CD14-positive monocyte (primary cell): ENCODE data around the gene SMIM27. TPM values are rescaled to one million over a fixed set of nuclear protein-coding genes. Genes with fewer than 3 reads are reported as not detected.

ENCODE experiments used
- DNase-seq, 3 donors: peaks; one replicate each; pipeline ENCODE4 v3.0.0-alpha.2; 2011 to 2022
- H2AFZ ChIP-seq: 2 replicates; pipeline ENCODE4 v1.6.0; 2012; ENCODE audit warnings: mild to moderate bottlenecking, low read depth, low read length, inconsistent platforms; ENCODE audit not compliant: insufficient read depth, poor library complexity, severe bottlenecking
- H3K27ac ChIP-seq, 2 donors: 1 replicate in 1 of 2; 2 replicates in 1 of 2; pipeline ENCODE4 v1.5.1; 2012 to 2013; ENCODE audit warnings: low read length in 2 of 2, control low read depth in 1 of 2, inconsistent platforms in 1 of 2, low read depth in 1 of 2, mild to moderate bottlenecking in 1 of 2
- H3K27me3 ChIP-seq, 2 donors: one replicate each; pipeline versions ENCODE4 v1.6.0 to v1.6.1; 2011 to 2013; ENCODE audit warnings: low read length in 2 of 2; ENCODE audit not compliant: control insufficient read depth in 2 of 2, insufficient read depth in 2 of 2
- H3K36me3 ChIP-seq, 2 donors: replicated peaks in 1 of 2; 1 replicate in 1 of 2; 2 replicates in 1 of 2; pipeline versions ENCODE4 v1.5.1 to v1.6.1; 2012 to 2013; ENCODE audit warnings: low read length in 2 of 2, control low read depth in 1 of 2, inconsistent platforms in 1 of 2, mild to moderate bottlenecking in 1 of 2; ENCODE audit not compliant: insufficient read depth in 2 of 2, control insufficient read depth in 1 of 2
- H3K4me1 ChIP-seq, 2 donors: 1 replicate in 1 of 2; 2 replicates in 1 of 2; pipeline versions ENCODE4 v1.5.1 to v1.6.1; 2012 to 2013; ENCODE audit warnings: low read length in 2 of 2, control low read depth in 1 of 2, inconsistent platforms in 1 of 2, mild to moderate bottlenecking in 1 of 2, moderate library complexity in 1 of 2; ENCODE audit not compliant: insufficient read depth in 2 of 2, control insufficient read depth in 1 of 2
- H3K4me2 ChIP-seq: replicated peaks from 2 replicates; pipeline ENCODE3; 2012; ENCODE audit warnings: low read length, moderate library complexity, mild to moderate bottlenecking; ENCODE audit not compliant: poor library complexity, severe bottlenecking; ENCODE audit errors: extremely low read depth
- H3K4me3 ChIP-seq, 3 experiments: fragments of 200-600 bp in 1 of 3; sonication (generic) in 1 of 3; replicated peaks in 1 of 3; 1 replicate in 2 of 3; 2 replicates in 1 of 3; pipeline ENCODE4 v1.5.1; 2011 to 2013; ENCODE audit warnings: low read length in 3 of 3, mild to moderate bottlenecking in 3 of 3, control low read depth in 2 of 3, low read depth in 2 of 3, inconsistent platforms in 1 of 3, moderate library complexity in 1 of 3
- H3K79me2 ChIP-seq: 2 replicates; pipeline ENCODE4 v1.6.0; 2012; ENCODE audit warnings: mild to moderate bottlenecking, control low read depth, inconsistent platforms, low read length, moderate library complexity; ENCODE audit not compliant: insufficient read depth
- H3K9ac ChIP-seq: 2 replicates; pipeline ENCODE4 v1.6.0; 2017; ENCODE audit warnings: low read length, mild to moderate bottlenecking; ENCODE audit not compliant: insufficient read depth, poor library complexity, severe bottlenecking
- H3K9me3 ChIP-seq, 2 donors: replicated peaks in 1 of 2; 1 replicate in 1 of 2; 2 replicates in 1 of 2; pipeline versions ENCODE4 v1.5.1 to v1.6.1; 2012 to 2013; ENCODE audit warnings: low read length in 2 of 2, control low read depth in 1 of 2; ENCODE audit not compliant: control insufficient read depth in 1 of 2, insufficient read depth in 1 of 2
- H4K20me1 ChIP-seq: 2 replicates; pipeline ENCODE4 v1.6.0; 2012; ENCODE audit warnings: mild to moderate bottlenecking, low read length, control low read depth, moderate library complexity; ENCODE audit not compliant: insufficient read depth
- H3K27ac Mint-ChIP-seq, 7 donors: one replicate each; pipeline ENCODE4 v1.8.0; 2020; ENCODE audit warnings: mild to moderate bottlenecking in 7 of 7, mixed read lengths in 7 of 7, moderate library complexity in 6 of 7, inconsistent platforms in 2 of 7
- H3K27me3 Mint-ChIP-seq, 3 donors: one replicate each; pipeline ENCODE4 v1.8.0; 2021 to 2022; ENCODE audit warnings: low read depth in 3 of 3, mild to moderate bottlenecking in 3 of 3, mixed read lengths in 3 of 3, moderate library complexity in 3 of 3, inconsistent platforms in 1 of 3
- H3K36me3 Mint-ChIP-seq, 2 donors: one replicate each; pipeline ENCODE4 v1.8.0; 2020; ENCODE audit warnings: mixed read lengths in 2 of 2, inconsistent platforms in 1 of 2, mild to moderate bottlenecking in 1 of 2
- H3K4me1 Mint-ChIP-seq: one replicate; pipeline ENCODE4 v1.8.0; 2020; ENCODE audit warnings: mild to moderate bottlenecking, mixed read lengths
- H3K4me3 Mint-ChIP-seq, 2 donors: one replicate each; pipeline ENCODE4 v1.8.0; 2020; ENCODE audit warnings: mild to moderate bottlenecking in 2 of 2, mixed read lengths in 2 of 2, moderate library complexity in 1 of 2
- H3K9me3 Mint-ChIP-seq, 7 donors: one replicate each; pipeline ENCODE4 v1.8.0; 2020 to 2022; ENCODE audit warnings: mixed read lengths in 7 of 7, mild to moderate bottlenecking in 6 of 7, moderate library complexity in 6 of 7, inconsistent platforms in 2 of 7
- CTCF ChIP-seq: fragments of 200-600 bp; IDR thresholded peaks from one replicate; pipeline ENCODE4 v1.8.0; 2022; ENCODE audit warnings: antibody characterized with exemption, mild to moderate bottlenecking
- WGBS: methylation state at CpG from one replicate; pipeline ENCODE4 v1.1.5; 2013; ENCODE audit warnings: missing lambda C conversion rate; ENCODE audit not compliant: insufficient coverage; 5-methylcytosine and 5-hydroxymethylcytosine counted together
- intact Hi-C, 2 donors: fragments of 100-400 bp; cut with micrococcal nuclease; formaldehyde crosslinking; loops; one replicate each; pipeline versions ENCODE4 v1.15.0 to v1.15.1; 2023
- polyA plus RNA-seq, 3 donors: library from polyadenylated mRNA; depleted of rRNA in 1 of 3; unstranded in 2 of 3; stranded (reverse) in 1 of 3; fragments of 300-500 nt in 2 of 3; fragments of >200 nt in 1 of 3; fragmentation: Illumina TruSeq in 2 of 3; gene quantifications; 1 replicate in 2 of 3; 2 replicates in 1 of 3; pipeline ENCODE4 v1.2.3, GENCODE V29; 2012 to 2021

Gene SMIM27
- polyA plus RNA-seq, 3 donors, result 3.4 to 29.5 (median 27.9) TPM

- H3K36me3 Mint-ChIP-seq, result peaks cover 10 to 17% of the 10 kb centered on the region in 2 donors
- Histone ChIP-seq H3K27ac (peak overlapping the region; percentile 76 to 95), H3K27me3 (no peaks in the 10 kb centered on the region), H3K4me2 (peak overlapping the region; percentile 88), H3K4me3 (peak overlapping the region; percentile 81 to 98 (median 91)), H3K9me3 (no peaks in the 10 kb centered on the region), H3K36me3 (no peaks in the 10 kb centered on the region), H3K4me1 (peaks cover 20 to 29% of the 10 kb centered on the region in 2 donors), H3K9ac (peak overlapping the region; percentile 73), H2AFZ (peak overlapping the region; percentile 98), H4K20me1 (peaks cover 42% of the 10 kb centered on the region), H3K79me2 (peaks cover 43% of the 10 kb centered on the region)
- H3K4me3 Mint-ChIP-seq, result peak overlapping the region; percentile 96 to 98
- TF ChIP-seq CTCF, result no peak
- H3K4me1 Mint-ChIP-seq, result peaks cover 42% of the 10 kb centered on the region
- intact Hi-C loops, result loop anchor here in 1 of 2 donors (10.0 kb wide), 1 partner anchor 50 kb away; the partner anchor contains the start of gene NDUFB6
- DNase-seq, result peak; percentile 3 to 28 (median 27)
- WGBS, result 33% methylated on average over 19 of the region's 22 CpGs
- H3K9me3 Mint-ChIP-seq, result peaks cover 0 to 6% (median 3%) of the 10 kb centered on the region in 7 donors
- H3K27ac Mint-ChIP-seq, result peak overlapping the region; percentile 91 to 97 (median 95)
- H3K27me3 Mint-ChIP-seq, result peaks cover 0 to 3% (median 0%) of the 10 kb centered on the region in 3 donors
These were observed 27.0 kb upstream of the SMIM27 start for GRCh38 chr9:32524892-32525708.

- H3K27me3 Mint-ChIP-seq, result peaks cover 0 to 3% (median 0%) of the 10 kb centered on the region in 3 donors
- peaks cover 0 to 6% (median 2%) of the 10 kb centered on the region in 7 donors for H3K9me3 Mint-ChIP-seq
- H3K4me1 ChIP-seq, result peaks cover 20 to 29% of the 10 kb centered on the region in 2 donors
- peak overlapping the region; percentile 91 to 97 (median 95) for H3K27ac Mint-ChIP-seq
- peak overlapping the region; percentile 81 to 98 (median 91) for H3K4me3 ChIP-seq
- H3K4me2 ChIP-seq, result peak overlapping the region; percentile 88
- peaks cover 10 to 16% of the 10 kb centered on the region in 2 donors for H3K36me3 Mint-ChIP-seq
- H3K79me2 ChIP-seq, result peaks cover 37% of the 10 kb centered on the region
- peak overlapping the region; percentile 98 for H2AFZ ChIP-seq
- peaks cover 42% of the 10 kb centered on the region for H3K4me1 Mint-ChIP-seq
- H3K9me3 ChIP-seq, result no peaks in the 10 kb centered on the region
- peak overlapping the region; percentile 76 to 95 for H3K27ac ChIP-seq
- peak overlapping the region; percentile 73 for H3K9ac ChIP-seq
- no peaks in the 10 kb centered on the region for H3K36me3 ChIP-seq
- peak in 1 of 3 donors; percentile 4 for DNase-seq
- peak overlapping the region; percentile 96 to 98 for H3K4me3 Mint-ChIP-seq
- 0% methylated on average over 1 of the region's 4 CpGs for WGBS
- TF ChIP-seq CTCF, result no peak
- H4K20me1 ChIP-seq, result peaks cover 36% of the 10 kb centered on the region
- intact Hi-C loops, result loop anchor here in 1 of 2 donors (10.0 kb wide), 1 partner anchor 49 kb away; the partner anchor contains the start of gene NDUFB6
- no peaks in the 10 kb centered on the region for H3K27me3 ChIP-seq
These were observed 26.5 kb upstream of the SMIM27 start for GRCh38 chr9:32525709-32526030.
